GM23248 (cell line): ENCODE measurements around the gene CERKL.

Source experiments
- EZH2 ChIP-seq: fragments of 200-600 bp; sonication (generic); IDR thresholded peaks from 2 replicates; pipeline ENCODE4 v1.6.1; 2018; ENCODE audit warnings: antibody characterized with exemption, mild to moderate bottlenecking; ENCODE audit not compliant: insufficient read depth, poor library complexity, severe bottlenecking
- EZH2phosphoT487 ChIP-seq: fragments of 200-600 bp; sonication (generic); IDR thresholded peaks from 2 replicates; pipeline ENCODE4 v1.6.1; 2018; ENCODE audit warnings: antibody characterized with exemption, moderate library complexity, mild to moderate bottlenecking, low read depth; ENCODE audit not compliant: insufficient read depth

GRCh38 chr2:181683518-181684453 is 26.9 kb upstream of the CERKL start:
- no peak for TF ChIP-seq EZH2
- TF ChIP-seq EZH2phosphoT487 = no peak
